KOPT-K1 (cell line): ENCODE results near the gene ATP6V0E1.
A peak's percentile ranks its signal among the peaks of the same experiment; 100 is the strongest.

Source experiments
- H3K27ac ChIP-seq: fragments of 200-600 bp; sonication (generic); 2 replicates; pipeline ENCODE4 v1.5.1; 2016; ENCODE audit warnings: antibody characterized with exemption, mild to moderate bottlenecking, low read depth, low read length; ENCODE audit not compliant: poor library complexity, severe bottlenecking
- H3K36me3 ChIP-seq: fragments of 200-600 bp; sonication (generic); 2 replicates; pipeline ENCODE4 v1.5.1; 2017; ENCODE audit warnings: antibody characterized with exemption, mild to moderate bottlenecking, low read length, moderate library complexity; ENCODE audit not compliant: insufficient read depth
- H3K9me3 ChIP-seq: fragments of 200-600 bp; sonication (generic); 2 replicates; pipeline ENCODE4 v1.5.1; 2017; ENCODE audit warnings: antibody characterized with exemption, low read length, mild to moderate bottlenecking; ENCODE audit not compliant: insufficient read depth, poor library complexity, severe bottlenecking

ATP6V0E1 gene

GRCh38 chr5:172973127-172973916 is 10.2 kb upstream of the ATP6V0E1 start:
- H3K36me3 ChIP-seq = peaks cover 21% of the 10 kb centered on the region; the same call in 1 of the 2 replicates
- H3K9me3 ChIP-seq = no peaks in the 10 kb centered on the region
- H3K27ac ChIP-seq = no peak overlapping the region

GRCh38 chr5:172973931-172974330 is 9.6 kb upstream of the ATP6V0E1 start:
- no peak overlapping the region for H3K27ac ChIP-seq
- H3K36me3 ChIP-seq = peaks cover 15% of the 10 kb centered on the region; the same call in 1 of the 2 replicates
- no peaks in the 10 kb centered on the region for H3K9me3 ChIP-seq

- H3K27ac ChIP-seq = no peak overlapping the region
- H3K9me3 ChIP-seq = no peaks in the 10 kb centered on the region
- H3K36me3 ChIP-seq = peaks cover 1% of the 10 kb centered on the region; the same call in 1 of the 2 replicates
Measured at GRCh38 chr5:172975289-172975688, 8.3 kb upstream of the ATP6V0E1 start.

- no peaks in the 10 kb centered on the region for H3K9me3 ChIP-seq
- no peaks in the 10 kb centered on the region for H3K36me3 ChIP-seq
- no peak overlapping the region for H3K27ac ChIP-seq
Measured at GRCh38 chr5:172979778-172980177, 3.8 kb upstream of the ATP6V0E1 start.

- Histone ChIP-seq H3K36me3 (peaks cover 18% of the 10 kb centered on the region), H3K9me3 (no peaks in the 10 kb centered on the region), H3K27ac (no peak overlapping the region)
Measured at GRCh38 chr5:172981931-172982330, 1.6 kb upstream of the ATP6V0E1 start.

- Histone ChIP-seq H3K9me3 (no peaks in the 10 kb centered on the region), H3K27ac (peak overlapping the region; percentile 82), H3K36me3 (peaks cover 42% of the 10 kb centered on the region)
Measured at GRCh38 chr5:172984244-172984953, 828 bp downstream of the ATP6V0E1 start.

GRCh38 chr5:172985596-172985995 is 2.0 kb downstream of the ATP6V0E1 start:
- Histone ChIP-seq H3K36me3 (peaks cover 48% of the 10 kb centered on the region), H3K27ac (no peak overlapping the region), H3K9me3 (no peaks in the 10 kb centered on the region)

- H3K27ac ChIP-seq = no peak overlapping the region
- peaks cover 69% of the 10 kb centered on the region for H3K36me3 ChIP-seq
- H3K9me3 ChIP-seq = no peaks in the 10 kb centered on the region
Measured at GRCh38 chr5:172988276-172988675, 4.7 kb downstream of the ATP6V0E1 start.

GRCh38 chr5:172990776-172991175 is 7.2 kb downstream of the ATP6V0E1 start:
- Histone ChIP-seq H3K36me3 (peaks cover 87% of the 10 kb centered on the region), H3K27ac (no peak overlapping the region), H3K9me3 (no peaks in the 10 kb centered on the region)

GRCh38 chr5:172994405-172994804 is 10.8 kb downstream of the ATP6V0E1 start:
- H3K36me3 ChIP-seq = peaks cover 83% of the 10 kb centered on the region
- no peaks in the 10 kb centered on the region for H3K9me3 ChIP-seq
- no peak overlapping the region for H3K27ac ChIP-seq

- no peak overlapping the region for H3K27ac ChIP-seq
- H3K9me3 ChIP-seq = no peaks in the 10 kb centered on the region
- H3K36me3 ChIP-seq = peaks cover 56% of the 10 kb centered on the region
Measured at GRCh38 chr5:172999372-172999973, 15.9 kb downstream of the ATP6V0E1 start.

- Histone ChIP-seq H3K36me3 (peaks cover 51% of the 10 kb centered on the region), H3K9me3 (no peaks in the 10 kb centered on the region), H3K27ac (no peak overlapping the region)
Measured at GRCh38 chr5:172999974-173000373, 16.4 kb downstream of the ATP6V0E1 start.

GRCh38 chr5:173001229-173001841 is 17.8 kb downstream of the ATP6V0E1 start:
- Histone ChIP-seq H3K9me3 (no peaks in the 10 kb centered on the region), H3K27ac (no peak overlapping the region), H3K36me3 (peaks cover 37% of the 10 kb centered on the region)

GRCh38 chr5:173003360-173003759 is 19.8 kb downstream of the ATP6V0E1 start:
- Histone ChIP-seq H3K27ac (no peak overlapping the region), H3K36me3 (peaks cover 20% of the 10 kb centered on the region), H3K9me3 (no peaks in the 10 kb centered on the region)

GRCh38 chr5:173004013-173004412 is 20.4 kb downstream of the ATP6V0E1 start:
- H3K36me3 ChIP-seq = peaks cover 13% of the 10 kb centered on the region
- no peaks in the 10 kb centered on the region for H3K9me3 ChIP-seq
- H3K27ac ChIP-seq = no peak overlapping the region
